Measurements from ENCODE around the gene SSH2.

GRCh38 chr17:29579866-29580771 lies 349.9 kb downstream of the SSH2 start:
- TF ChIP-seq ZBTB33 (IDR thresholded peaks at IDR 0.05) (no peak), YY1 (IDR thresholded peaks at IDR 0.05) (no peak), ATF3 (IDR thresholded peaks at IDR 0.05) (no peak), TAF1 (conservative IDR thresholded peaks at IDR 0.05) (no peak), RAD21 (IDR thresholded peaks at IDR 0.05) (peak; percentile 91 to 96), GABPA (IDR thresholded peaks at IDR 0.05 in 1 of 2, conservative IDR thresholded peaks at IDR 0.05 in 1 of 2) (no peak)
- TF ChIP-seq, protein P1, sequence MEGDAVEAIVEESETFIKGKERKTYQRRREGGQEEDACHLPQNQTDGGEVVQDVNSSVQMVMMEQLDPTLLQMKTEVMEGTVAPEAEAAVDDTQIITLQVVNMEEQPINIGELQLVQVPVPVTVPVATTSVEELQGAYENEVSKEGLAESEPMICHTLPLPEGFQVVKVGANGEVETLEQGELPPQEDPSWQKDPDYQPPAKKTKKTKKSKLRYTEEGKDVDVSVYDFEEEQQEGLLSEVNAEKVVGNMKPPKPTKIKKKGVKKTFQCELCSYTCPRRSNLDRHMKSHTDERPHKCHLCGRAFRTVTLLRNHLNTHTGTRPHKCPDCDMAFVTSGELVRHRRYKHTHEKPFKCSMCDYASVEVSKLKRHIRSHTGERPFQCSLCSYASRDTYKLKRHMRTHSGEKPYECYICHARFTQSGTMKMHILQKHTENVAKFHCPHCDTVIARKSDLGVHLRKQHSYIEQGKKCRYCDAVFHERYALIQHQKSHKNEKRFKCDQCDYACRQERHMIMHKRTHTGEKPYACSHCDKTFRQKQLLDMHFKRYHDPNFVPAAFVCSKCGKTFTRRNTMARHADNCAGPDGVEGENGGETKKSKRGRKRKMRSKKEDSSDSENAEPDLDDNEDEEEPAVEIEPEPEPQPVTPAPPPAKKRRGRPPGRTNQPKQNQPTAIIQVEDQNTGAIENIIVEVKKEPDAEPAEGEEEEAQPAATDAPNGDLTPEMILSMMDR (IDR thresholded peaks at IDR 0.05; ENCODE audit: low read depth, low read length, missing input control) = peak; percentile 87
